ENCODE data around the gene CPNE2.

DNA sequence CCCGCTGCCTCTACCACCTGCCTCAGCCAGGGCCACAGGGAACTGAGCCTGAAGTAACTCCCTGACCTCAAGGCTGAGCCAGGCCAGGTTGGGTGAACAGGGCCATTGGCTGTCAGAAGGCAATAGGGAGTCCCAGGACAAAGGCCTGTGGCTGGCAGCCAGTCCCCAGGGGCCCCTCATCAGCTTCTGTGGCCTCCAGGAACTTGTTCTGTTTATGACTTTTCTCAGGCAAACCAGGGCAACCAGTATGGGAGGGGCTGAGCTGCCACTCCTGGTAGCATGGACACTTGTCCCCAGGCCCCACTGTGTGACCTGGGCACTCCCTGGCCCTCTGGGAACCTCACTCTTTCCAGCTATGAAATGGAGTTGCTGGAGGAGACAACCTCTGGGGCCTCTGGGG, 40.1 kb downstream of the CPNE2 start:
- TF ChIP-seq, protein P1, sequence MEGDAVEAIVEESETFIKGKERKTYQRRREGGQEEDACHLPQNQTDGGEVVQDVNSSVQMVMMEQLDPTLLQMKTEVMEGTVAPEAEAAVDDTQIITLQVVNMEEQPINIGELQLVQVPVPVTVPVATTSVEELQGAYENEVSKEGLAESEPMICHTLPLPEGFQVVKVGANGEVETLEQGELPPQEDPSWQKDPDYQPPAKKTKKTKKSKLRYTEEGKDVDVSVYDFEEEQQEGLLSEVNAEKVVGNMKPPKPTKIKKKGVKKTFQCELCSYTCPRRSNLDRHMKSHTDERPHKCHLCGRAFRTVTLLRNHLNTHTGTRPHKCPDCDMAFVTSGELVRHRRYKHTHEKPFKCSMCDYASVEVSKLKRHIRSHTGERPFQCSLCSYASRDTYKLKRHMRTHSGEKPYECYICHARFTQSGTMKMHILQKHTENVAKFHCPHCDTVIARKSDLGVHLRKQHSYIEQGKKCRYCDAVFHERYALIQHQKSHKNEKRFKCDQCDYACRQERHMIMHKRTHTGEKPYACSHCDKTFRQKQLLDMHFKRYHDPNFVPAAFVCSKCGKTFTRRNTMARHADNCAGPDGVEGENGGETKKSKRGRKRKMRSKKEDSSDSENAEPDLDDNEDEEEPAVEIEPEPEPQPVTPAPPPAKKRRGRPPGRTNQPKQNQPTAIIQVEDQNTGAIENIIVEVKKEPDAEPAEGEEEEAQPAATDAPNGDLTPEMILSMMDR (IDR thresholded peaks at IDR 0.05; ENCODE audit: borderline replicate concordance, extremely low read depth, low read length, poor library complexity, severe bottlenecking): no peak
- TF ChIP-seq EZH2 (IDR thresholded peaks at IDR 0.05; ENCODE audit: borderline replicate concordance, low read depth, low read length, severe bottlenecking): no peak

Data from DND-41 (cell line).